Skeletal muscle tissue (tissue), 4 donors: ENCODE measurements around the gene SRSF7. TPM values are rescaled to one million over a fixed set of nuclear protein-coding genes. Genes with fewer than 3 reads are reported as not detected.
"Not testable (repeated sequence)": the region's sequence is repeated elsewhere in the genome, so short reads cannot be mapped to it uniquely, and the experiment has no call there.

ENCODE experiments used
- H3K27ac ChIP-seq: one replicate; pipeline ENCODE4 v1.7.0; 2013; ENCODE audit warnings: mild to moderate bottlenecking, low read depth, low read length, inconsistent platforms
- H3K27me3 ChIP-seq, 3 donors: one replicate each; pipeline ENCODE4 v1.7.0; 2013; ENCODE audit warnings: low read length in 3 of 3; ENCODE audit not compliant: control insufficient read depth in 3 of 3, insufficient read depth in 3 of 3
- H3K36me3 ChIP-seq, 3 donors: one replicate each; pipeline ENCODE4 v1.7.0; 2013; ENCODE audit warnings: low read length in 3 of 3; ENCODE audit not compliant: control insufficient read depth in 3 of 3, insufficient read depth in 3 of 3
- H3K4me1 ChIP-seq, 3 donors: one replicate each; pipeline ENCODE4 v1.7.0; 2013; ENCODE audit warnings: low read length in 3 of 3, mild to moderate bottlenecking in 3 of 3; ENCODE audit not compliant: control insufficient read depth in 3 of 3, insufficient read depth in 3 of 3
- H3K4me3 ChIP-seq, 3 donors: one replicate each; pipeline ENCODE4 v1.7.0; 2013; ENCODE audit warnings: low read length in 3 of 3
- H3K9ac ChIP-seq, 3 donors: one replicate each; pipeline ENCODE4 v1.7.0; 2013; ENCODE audit warnings: low read length in 3 of 3, mild to moderate bottlenecking in 3 of 3, moderate library complexity in 2 of 3, low read depth in 1 of 3
- H3K9me3 ChIP-seq, 3 donors: one replicate each; pipeline ENCODE4 v1.7.0; 2013; ENCODE audit warnings: low read length in 3 of 3; ENCODE audit not compliant: control insufficient read depth in 3 of 3
- total RNA-seq: library from RNA; depleted of rRNA; stranded (reverse); fragments of >200 nt; gene quantifications from one replicate; pipeline ENCODE4 v1.2.3, GENCODE V29; 2014
- donor health status: Osteomylitis.

SRSF7 gene
- total RNA-seq, 1 donor from 2014 or later = 79.9 TPM

GRCh38 chr2:38747007-38747424, 4.1 kb downstream of the SRSF7 start:
- Histone ChIP-seq H3K27ac (no peak overlapping the region), H3K9ac (no peak overlapping the region), H3K4me3 (no peak overlapping the region), H3K36me3 (peaks cover 39 to 70% (median 67%) of the 10 kb centered on the region in 3 donors), H3K9me3 (no peaks in the 10 kb centered on the region), H3K27me3 (no peaks in the 10 kb centered on the region), H3K4me1 (peaks cover 17 to 33% (median 27%) of the 10 kb centered on the region in 3 donors)

- no peaks in the 10 kb centered on the region for H3K9me3 ChIP-seq
- peaks cover 39 to 70% (median 70%) of the 10 kb centered on the region in 3 donors for H3K36me3 ChIP-seq
- H3K27me3 ChIP-seq = no peaks in the 10 kb centered on the region
- H3K27ac ChIP-seq = no peak overlapping the region
- peaks cover 11 to 27% (median 22%) of the 10 kb centered on the region in 3 donors for H3K4me1 ChIP-seq
- H3K9ac ChIP-seq = peak overlapping the region in 1 of 3 donors; percentile 37
- H3K4me3 ChIP-seq = no peak overlapping the region
These were observed 5.9 kb downstream of the SRSF7 start for GRCh38 chr2:38745267-38745666.

- H3K27ac ChIP-seq = no peak overlapping the region
- H3K36me3 ChIP-seq = peaks cover 39 to 70% (median 65%) of the 10 kb centered on the region in 3 donors
- H3K27me3 ChIP-seq = no peaks in the 10 kb centered on the region
- H3K4me3 ChIP-seq = no peak overlapping the region
- no peaks in the 10 kb centered on the region for H3K9me3 ChIP-seq
- no peak overlapping the region for H3K9ac ChIP-seq
- H3K4me1 ChIP-seq = peaks cover 3 to 18% (median 15%) of the 10 kb centered on the region in 3 donors
These were observed 6.8 kb downstream of the SRSF7 start for GRCh38 chr2:38744399-38744780.

GRCh38 chr2:38743672-38744398, 7.3 kb downstream of the SRSF7 start:
- H3K27me3 ChIP-seq = no peaks in the 10 kb centered on the region
- H3K4me1 ChIP-seq = peaks cover 2 to 17% (median 13%) of the 10 kb centered on the region in 3 donors
- no peak overlapping the region for H3K9ac ChIP-seq
- no peaks in the 10 kb centered on the region for H3K9me3 ChIP-seq
- H3K36me3 ChIP-seq = peaks cover 36 to 66% (median 60%) of the 10 kb centered on the region in 3 donors
- H3K27ac ChIP-seq = no peak overlapping the region
- no peak overlapping the region for H3K4me3 ChIP-seq

- Histone ChIP-seq H3K27me3 (no peaks in the 10 kb centered on the region), H3K9me3 (no peaks in the 10 kb centered on the region), H3K4me3 (no peak overlapping the region), H3K36me3 (peaks cover 32 to 57% (median 53%) of the 10 kb centered on the region in 3 donors), H3K27ac (no peak overlapping the region), H3K4me1 (peaks cover 2 to 17% (median 13%) of the 10 kb centered on the region in 3 donors), H3K9ac (no peak overlapping the region)
These were observed 8.2 kb downstream of the SRSF7 start for GRCh38 chr2:38742797-38743559.

- Histone ChIP-seq H3K4me1 (peaks cover 7 to 16% (median 13%) of the 10 kb centered on the region in 3 donors), H3K27me3 (no peaks in the 10 kb centered on the region), H3K4me3 (no peak overlapping the region), H3K36me3 (peaks cover 20 to 41% (median 38%) of the 10 kb centered on the region in 3 donors), H3K9ac (no peak overlapping the region), H3K27ac (no peak overlapping the region), H3K9me3 (no peaks in the 10 kb centered on the region)
These were observed 10.1 kb downstream of the SRSF7 start for GRCh38 chr2:38740851-38741731.

- no peaks in the 10 kb centered on the region for H3K27me3 ChIP-seq
- no peaks in the 10 kb centered on the region for H3K9me3 ChIP-seq
- H3K36me3 ChIP-seq = peaks cover 6 to 26% (median 24%) of the 10 kb centered on the region in 3 donors
- H3K4me1 ChIP-seq = peaks cover 7 to 13% (median 13%) of the 10 kb centered on the region in 3 donors
- H3K9ac ChIP-seq = no peak overlapping the region
- H3K4me3 ChIP-seq = no peak overlapping the region
- no peak overlapping the region for H3K27ac ChIP-seq
These were observed 11.6 kb downstream of the SRSF7 start for GRCh38 chr2:38739524-38739923.

- Histone ChIP-seq H3K27me3 (no peaks in the 10 kb centered on the region), H3K27ac (peak overlapping the region; percentile 4), H3K4me1 (peaks cover 3 to 5% (median 4%) of the 10 kb centered on the region in 3 donors), H3K9ac (peak overlapping the region in 1 of 3 donors; percentile 40), H3K9me3 (no peaks in the 10 kb centered on the region), H3K36me3 (peaks cover 12 to 23% (median 18%) of the 10 kb centered on the region in 3 donors), H3K4me3 (no peak overlapping the region)
These were observed 13.2 kb downstream of the SRSF7 start for GRCh38 chr2:38737925-38738324.

- Histone ChIP-seq H3K27ac (peak overlapping the region; percentile 4), H3K36me3 (peaks cover 16 to 22% (median 18%) of the 10 kb centered on the region in 3 donors)
- H3K9ac ChIP-seq, H3K4me3 ChIP-seq, H3K4me1 ChIP-seq, H3K27me3 ChIP-seq, H3K9me3 ChIP-seq: not testable (repeated sequence)
These were observed 14.0 kb downstream of the SRSF7 start for GRCh38 chr2:38737000-38737698.
